VCaP (cell line): ENCODE data around the gene FLT4.

Experiments used
- H3K27ac ChIP-seq: fragments of 450-650 bp; 2 replicates; pipeline ENCODE4 v1.5.1; 2017
- TF ChIP-seq, protein P1 (sequence below): fragments of 450-650 bp; conservative IDR thresholded peaks from 2 replicates; pipeline ENCODE4 v1.5.1; 2017; ENCODE audit warnings: mild to moderate bottlenecking, moderate library complexity

FLT4 gene

DNA sequence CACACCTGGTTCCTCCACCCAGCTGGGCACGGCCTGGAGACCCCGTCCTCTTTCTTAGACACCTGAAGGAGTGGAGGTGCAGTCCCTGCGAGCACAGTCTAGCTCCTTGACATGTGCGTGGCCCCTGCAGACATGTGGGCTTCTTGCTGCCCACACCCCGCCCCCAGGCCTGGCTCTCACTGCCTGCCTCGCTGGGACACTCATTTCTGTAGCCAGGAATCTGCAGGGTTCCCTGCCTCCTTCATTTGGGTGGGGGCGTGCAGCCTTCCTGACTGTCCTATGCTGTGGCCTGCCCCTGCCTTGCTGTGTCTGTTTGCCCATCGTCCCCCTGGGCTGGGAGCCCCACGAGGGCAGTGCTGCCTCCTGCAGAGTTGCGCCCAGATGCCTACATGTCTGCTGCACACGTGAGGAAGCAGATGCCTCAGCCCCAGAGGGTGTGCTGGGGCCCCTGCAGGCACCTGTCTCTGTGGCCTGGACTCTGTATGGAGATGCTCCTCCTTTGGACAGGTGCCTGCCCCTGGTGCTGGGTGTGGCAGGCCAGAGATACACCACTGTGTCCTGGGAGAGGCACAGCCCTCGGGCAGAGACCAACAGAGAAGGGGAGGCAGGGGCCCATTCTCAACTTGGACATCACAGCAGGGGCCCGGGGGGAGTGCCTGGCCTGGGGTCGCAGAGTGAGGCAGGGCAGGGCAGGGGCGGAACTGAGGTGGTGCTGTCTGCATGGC, 22.6 kb downstream of the FLT4 start:
- no peak overlapping the region for H3K27ac ChIP-seq
- TF ChIP-seq, protein P1, sequence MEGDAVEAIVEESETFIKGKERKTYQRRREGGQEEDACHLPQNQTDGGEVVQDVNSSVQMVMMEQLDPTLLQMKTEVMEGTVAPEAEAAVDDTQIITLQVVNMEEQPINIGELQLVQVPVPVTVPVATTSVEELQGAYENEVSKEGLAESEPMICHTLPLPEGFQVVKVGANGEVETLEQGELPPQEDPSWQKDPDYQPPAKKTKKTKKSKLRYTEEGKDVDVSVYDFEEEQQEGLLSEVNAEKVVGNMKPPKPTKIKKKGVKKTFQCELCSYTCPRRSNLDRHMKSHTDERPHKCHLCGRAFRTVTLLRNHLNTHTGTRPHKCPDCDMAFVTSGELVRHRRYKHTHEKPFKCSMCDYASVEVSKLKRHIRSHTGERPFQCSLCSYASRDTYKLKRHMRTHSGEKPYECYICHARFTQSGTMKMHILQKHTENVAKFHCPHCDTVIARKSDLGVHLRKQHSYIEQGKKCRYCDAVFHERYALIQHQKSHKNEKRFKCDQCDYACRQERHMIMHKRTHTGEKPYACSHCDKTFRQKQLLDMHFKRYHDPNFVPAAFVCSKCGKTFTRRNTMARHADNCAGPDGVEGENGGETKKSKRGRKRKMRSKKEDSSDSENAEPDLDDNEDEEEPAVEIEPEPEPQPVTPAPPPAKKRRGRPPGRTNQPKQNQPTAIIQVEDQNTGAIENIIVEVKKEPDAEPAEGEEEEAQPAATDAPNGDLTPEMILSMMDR = no peak

DNA sequence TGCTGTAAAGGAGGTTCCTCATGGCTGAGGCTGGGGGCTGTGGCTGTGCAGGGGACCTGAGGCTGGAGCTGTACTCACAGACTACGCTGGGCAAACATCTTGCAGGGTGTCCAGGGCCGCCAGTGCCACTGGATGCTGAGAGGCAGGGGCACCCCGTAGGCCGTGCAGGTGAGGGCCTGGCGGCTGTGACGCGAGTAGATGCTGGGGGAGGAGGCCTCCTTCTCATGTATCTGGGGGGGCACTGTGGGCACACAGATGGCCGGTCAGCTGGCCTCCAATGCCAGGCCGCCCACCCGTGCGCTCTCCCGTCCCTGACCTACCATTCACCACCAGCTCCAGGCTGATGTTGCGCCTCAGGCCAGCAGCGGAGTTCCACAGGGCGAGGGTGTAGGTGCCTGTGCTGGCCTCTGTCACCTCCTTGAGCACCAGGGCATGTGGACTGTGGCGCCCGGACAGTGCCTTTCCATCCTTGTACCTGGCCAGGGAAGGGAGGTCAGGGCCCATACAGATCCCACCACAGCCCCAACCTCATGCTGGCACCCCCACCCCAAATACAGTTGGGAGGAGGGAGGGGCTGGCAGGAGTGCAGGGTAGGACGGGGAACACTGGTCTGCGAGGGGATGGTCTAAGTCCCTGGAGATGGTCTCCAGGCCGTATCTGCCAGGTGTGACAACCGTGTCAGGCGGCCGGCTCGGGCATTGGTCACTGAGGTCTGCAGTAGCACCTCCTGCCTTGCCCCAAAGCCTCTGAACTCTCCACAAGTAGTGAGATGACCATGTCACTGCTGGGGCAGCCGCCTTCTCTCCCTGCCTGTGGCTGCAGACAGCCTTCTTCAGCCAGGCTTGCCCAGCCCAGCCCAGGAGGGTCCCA, 23.4 kb downstream of the FLT4 start:
- TF ChIP-seq, protein P1 = no peak
- no peak overlapping the region for H3K27ac ChIP-seq

GRCh38 chr5:180625125-180625790, 24.1 kb downstream of the FLT4 start:
- TF ChIP-seq, protein P1 = no peak
- H3K27ac ChIP-seq = no peak overlapping the region

DNA sequence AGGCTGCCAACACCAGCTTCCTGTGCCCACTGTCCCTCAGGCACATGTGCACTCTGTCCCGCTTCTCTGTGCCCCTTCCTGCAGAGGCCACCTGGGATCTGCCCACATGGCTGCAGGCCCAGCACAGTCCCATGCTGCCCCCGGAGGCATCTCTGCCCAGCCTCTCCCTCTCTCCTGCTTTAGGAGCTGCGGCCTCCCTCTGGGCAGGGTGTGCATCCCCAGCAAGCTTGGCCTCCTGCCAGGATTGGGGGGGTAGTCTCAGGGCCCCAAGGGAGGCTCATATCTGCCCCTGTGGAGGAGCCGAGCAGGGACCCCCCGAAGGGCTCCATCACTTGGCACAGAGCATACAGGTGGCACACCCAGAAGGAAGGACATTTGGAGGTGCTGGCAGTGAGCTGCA, 24.8 kb downstream of the FLT4 start:
- TF ChIP-seq, protein P1 = no peak; the same call in 1 of the 2 replicates

DNA sequence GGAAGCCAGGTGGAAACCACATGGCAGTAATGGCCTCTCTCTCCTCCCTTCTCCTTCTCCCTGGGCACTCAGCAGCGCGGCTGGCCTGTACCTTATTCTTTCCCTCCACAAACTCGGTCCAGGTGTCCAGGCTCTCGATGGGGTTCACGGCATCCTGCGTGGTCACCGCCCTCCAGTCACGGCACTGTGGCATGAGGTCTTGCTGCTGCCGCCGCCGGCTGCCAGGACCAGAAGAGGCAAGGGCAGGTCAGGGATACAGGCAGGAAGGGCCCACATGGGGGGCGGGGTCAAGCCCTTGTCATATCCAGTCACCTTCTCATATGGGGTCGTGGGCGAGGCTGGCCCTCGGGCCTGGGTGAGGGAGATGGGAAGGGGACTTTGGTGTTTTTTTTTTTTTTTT, 25.6 kb downstream of the FLT4 start:
- no peak overlapping the region for H3K27ac ChIP-seq
- TF ChIP-seq, protein P1 = no peak

More for the DNA sequence above, 24.8 kb downstream of the FLT4 start:
- H3K27ac ChIP-seq = no peak overlapping the region

- H3K27ac ChIP-seq = no peak overlapping the region
Observed at GRCh38 chr5:180623411-180623834, 26.0 kb downstream of the FLT4 start.

More at GRCh38 chr5:180623411-180623834, 26.0 kb downstream of the FLT4 start:
- TF ChIP-seq, protein P1 = no peak
